SK-N-MC (cell line): Measurements from ENCODE around the gene DDX17.

Experiments used
- EZH2 ChIP-seq: fragments of 200-600 bp; sonication (generic); IDR thresholded peaks from one replicate; pipeline ENCODE4 v1.6.1; 2017; ENCODE audit warnings: antibody characterized with exemption
- FOXP2 ChIP-seq: optimal IDR thresholded peaks from 2 replicates; pipeline ENCODE3; 2011; ENCODE audit warnings: mild to moderate bottlenecking, moderate library complexity; ENCODE audit not compliant: insufficient read depth; ENCODE audit errors: extremely low read length, control extremely low read depth
- POLR2AphosphoS5 ChIP-seq: IDR thresholded peaks from 2 replicates; pipeline ENCODE4 v1.6.1; 2012; ENCODE audit warnings: mild to moderate bottlenecking, low read depth, low read length, borderline replicate concordance

GRCh38 chr22:38494939-38495338, 11.2 kb downstream of the DDX17 start:
- TF ChIP-seq POLR2AphosphoS5: no peak
- no peak for TF ChIP-seq EZH2
- TF ChIP-seq FOXP2: no peak
